Esophagus squamous epithelium (tissue), 5 donors: ENCODE measurements around the gene KCNK7. TPM values are rescaled to one million over a fixed set of nuclear protein-coding genes. Genes with fewer than 3 reads are reported as not detected.
A peak's percentile ranks its signal among the peaks of the same experiment; 100 is the strongest.

Experiments used
- DNase-seq: peaks from one replicate; lab custom pipeline; 2025; lab: John Stamatoyannopoulos, UW
- H3K27ac ChIP-seq, 4 donors: fragments of 200-600 bp; sonication (generic); one replicate each; pipeline ENCODE4 v1.5.1; 2016 to 2019; ENCODE audit warnings: mild to moderate bottlenecking in 1 of 4
- H3K27me3 ChIP-seq, 4 donors: fragments of 200-600 bp; sonication (generic); 1 replicate in 3 of 4; 2 replicates in 1 of 4; pipeline versions ENCODE4 v1.5.1 to v1.6.0; 2017 to 2021; ENCODE audit warnings: antibody characterized with exemption in 1 of 4
- H3K36me3 ChIP-seq, 3 donors: fragments of 200-600 bp; sonication (generic); one replicate each; pipeline ENCODE4 v1.5.1; 2016 to 2019
- H3K4me1 ChIP-seq, 3 donors: fragments of 200-600 bp; sonication (generic); one replicate each; pipeline ENCODE4 v1.5.1; 2017 to 2019
- H3K4me3 ChIP-seq, 4 donors: fragments of 200-600 bp; sonication (generic); 1 replicate in 3 of 4; 2 replicates in 1 of 4; pipeline ENCODE4 v1.5.1; 2016 to 2019; ENCODE audit warnings: mild to moderate bottlenecking in 2 of 4, moderate library complexity in 1 of 4
- H3K9me3 ChIP-seq, 3 donors: fragments of 200-600 bp; sonication (generic); one replicate each; pipeline ENCODE4 v1.5.1; 2016 to 2019
- CTCF ChIP-seq, 6 experiments: fragments of 450-650 bp in 4 of 6; fragments of 200-600 bp in 2 of 6; sonication (generic) in 2 of 6; IDR thresholded peaks; one replicate each; pipeline ENCODE4 v1.5.1; 2016 to 2019; ENCODE audit warnings: antibody characterized with exemption in 6 of 6, mild to moderate bottlenecking in 4 of 6, moderate library complexity in 4 of 6
- POLR2A ChIP-seq, 4 donors: fragments of 450-650 bp; IDR thresholded peaks; one replicate each; pipeline ENCODE4 v1.6.1; 2017; ENCODE audit warnings: antibody characterized with exemption in 4 of 4, mild to moderate bottlenecking in 4 of 4, moderate library complexity in 3 of 4
- WGBS, 2 donors: methylation state at CpG; one replicate each; pipeline ENCODE4 v1.1.5; 2018; 5-methylcytosine and 5-hydroxymethylcytosine counted together
- intact Hi-C: fragments of 100-400 bp; cut with DNase I; formaldehyde crosslinking; loops from one replicate; pipeline ENCODE4 v1.15.0; 2022
- total RNA-seq, 4 donors: library from RNA; depleted of rRNA; stranded (reverse); fragments of >200 nt; gene quantifications; one replicate each; pipeline ENCODE4 v1.1.0, GENCODE V29; 2016
- donor health status: DM: yes; HTN: yes; CAD: no.

Gene KCNK7
- total RNA-seq, 4 donors from 2014 or later, result 5.5 to 22.5 (median 15.2) TPM

DNA sequence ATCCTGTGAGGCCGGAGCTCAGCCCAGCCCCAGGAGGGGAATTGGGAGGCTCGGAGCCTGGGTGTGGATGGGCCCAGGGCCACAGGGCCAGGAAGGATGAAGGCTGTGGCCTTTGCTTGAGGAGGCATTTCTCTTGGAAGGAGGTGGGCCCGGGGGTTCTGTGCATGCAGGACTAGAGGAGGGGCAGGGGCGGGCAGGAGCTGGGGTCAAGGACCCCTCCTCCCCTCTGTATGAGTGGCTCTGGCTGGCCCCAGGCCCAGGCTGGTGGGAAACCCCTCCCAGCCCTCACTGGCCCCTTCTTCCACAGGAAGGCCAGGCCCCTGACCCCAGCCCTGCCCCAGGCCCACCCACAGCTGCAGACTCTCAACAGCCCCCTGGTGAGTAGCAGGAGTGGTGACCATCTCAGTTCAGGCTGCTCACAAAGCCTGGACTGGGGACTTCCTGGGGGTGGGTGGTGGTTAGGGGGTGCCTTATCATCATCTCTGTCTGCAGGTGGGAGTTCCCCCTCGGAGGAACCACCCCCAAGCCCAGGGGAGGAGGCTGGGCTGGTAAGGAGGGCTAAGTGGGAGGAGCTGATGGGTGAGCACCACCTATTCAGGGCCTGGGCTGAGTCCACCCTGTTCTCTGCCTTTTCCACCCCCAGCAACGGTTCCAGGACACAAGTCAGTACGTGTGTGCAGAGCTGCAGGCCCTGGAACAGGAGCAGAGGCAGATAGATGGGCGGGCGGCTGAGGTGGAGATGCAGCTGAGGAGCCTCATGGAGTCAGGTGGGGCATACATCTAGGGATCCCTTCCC, 6.0 kb downstream of the KCNK7 start:
- Histone ChIP-seq H3K27me3 (no peaks in the 10 kb centered on the region), H3K27ac (peak overlapping the region in 2 of 4 donors; percentile 15 to 87), H3K36me3 (peaks cover 5 to 70% (median 8%) of the 10 kb centered on the region in 3 donors), H3K9me3 (no peaks in the 10 kb centered on the region), H3K4me1 (peaks cover 46 to 92% (median 53%) of the 10 kb centered on the region in 3 donors), H3K4me3 (no peak overlapping the region)
- TF ChIP-seq POLR2A (IDR thresholded peaks at IDR 0.05) (no peak), CTCF (IDR thresholded peaks at IDR 0.05) (no peak)
- 39 to 79% methylated on average over 3 to 4 of the region's 9 CpGs for WGBS, 2 donors
- intact Hi-C loops, result no loop called here
- DNase-seq, result no peak

- intact Hi-C loops, result no loop called here
- no peak for TF ChIP-seq POLR2A (IDR thresholded peaks at IDR 0.05)
- peak; percentile 47 to 75 (median 66) for TF ChIP-seq CTCF (IDR thresholded peaks at IDR 0.05)
- Histone ChIP-seq H3K9me3 (no peaks in the 10 kb centered on the region), H3K27ac (peak overlapping the region; percentile 67 to 87 (median 74)), H3K4me3 (peak overlapping the region in 1 of 4 donors; percentile 15), H3K27me3 (no peaks in the 10 kb centered on the region), H3K36me3 (peaks cover 5 to 79% (median 8%) of the 10 kb centered on the region in 3 donors), H3K4me1 (peaks cover 40 to 90% (median 43%) of the 10 kb centered on the region in 3 donors)
- DNase-seq, result no peak
- 41 to 53% methylated on average over 4 to 8 of the region's 13 CpGs for WGBS, 2 donors
Observed at GRCh38 chr11:65588199-65589054, 7.2 kb downstream of the KCNK7 start.

GRCh38 chr11:65586676-65587075, 8.9 kb downstream of the KCNK7 start:
- Histone ChIP-seq H3K36me3 (peaks cover 10 to 78% (median 15%) of the 10 kb centered on the region in 3 donors), H3K27me3 (no peaks in the 10 kb centered on the region), H3K9me3 (no peaks in the 10 kb centered on the region), H3K4me3 (peak overlapping the region in 1 of 4 donors; percentile 32), H3K27ac (peak overlapping the region; percentile 37 to 87 (median 74)), H3K4me1 (peaks cover 32 to 72% (median 33%) of the 10 kb centered on the region in 3 donors)
- 83% methylated on average over 1 of the region's 2 CpGs; no CpG with 5 or more reads in 1 of the 2 donors for WGBS, 2 donors
- intact Hi-C loops, result no loop called here
- TF ChIP-seq CTCF (IDR thresholded peaks at IDR 0.05), result no peak
- no peak for TF ChIP-seq POLR2A (IDR thresholded peaks at IDR 0.05)
- no peak for DNase-seq

DNA sequence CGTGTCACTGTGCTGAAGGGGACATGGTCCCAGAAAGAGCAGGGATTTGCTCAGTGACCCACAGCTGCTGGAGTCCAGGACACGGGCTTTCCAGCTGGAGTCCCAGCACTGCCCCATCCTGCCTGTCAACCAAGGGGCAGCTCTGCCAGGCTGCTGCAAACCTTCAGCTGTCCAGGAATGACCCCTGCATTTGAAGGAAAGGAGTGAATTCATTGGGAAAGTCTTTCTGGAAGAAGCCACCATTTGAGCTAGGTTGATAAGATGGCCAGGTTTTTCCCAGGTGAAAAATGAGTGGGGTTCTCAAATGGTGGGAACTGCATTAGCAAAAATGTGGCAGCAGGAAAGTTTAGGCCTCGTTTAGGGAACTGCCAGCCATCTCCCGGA, 9.4 kb downstream of the KCNK7 start:
- intact Hi-C loops, result no loop called here
- peaks cover 15 to 78% (median 20%) of the 10 kb centered on the region in 3 donors for H3K36me3 ChIP-seq
- TF ChIP-seq POLR2A (IDR thresholded peaks at IDR 0.05) (no peak), CTCF (IDR thresholded peaks at IDR 0.05) (no peak)
- peak overlapping the region in 3 of 4 donors; percentile 70 to 87 (median 78) for H3K27ac ChIP-seq
- no peak for DNase-seq
- H3K4me3 ChIP-seq, result peak overlapping the region in 1 of 4 donors; percentile 32
- H3K4me1 ChIP-seq, result peaks cover 32 to 68% (median 33%) of the 10 kb centered on the region in 3 donors
- H3K27me3 ChIP-seq, result no peaks in the 10 kb centered on the region
- no peaks in the 10 kb centered on the region for H3K9me3 ChIP-seq
- 44 to 58% methylated on average over 2 to 3 of the region's 4 CpGs for WGBS, 2 donors
